Astrocyte (in vitro differentiated cells and primary cell): Measurements from ENCODE around the gene CCL8. TPM values are rescaled to one million over a fixed set of nuclear protein-coding genes. Genes with fewer than 3 reads are reported as not detected.

Experiments
- DNase-seq: peaks from one replicate; pipeline ENCODE4 v3.0.0-alpha.2; 2010; ENCODE audit warnings: low read depth
- FAIRE-seq: peaks from 2 replicates; lab custom pipeline; 2011; peaks lifted over from hg19 to GRCh38; lab: Jason Lieb, UNC
- H2AFZ ChIP-seq: 2 replicates; pipeline ENCODE4 v1.6.0; 2012; ENCODE audit warnings: low read depth, low read length, inconsistent platforms
- H3K27ac ChIP-seq: 2 replicates; pipeline ENCODE4 v1.5.1; 2011; ENCODE audit warnings: low read depth, low read length, inconsistent platforms
- H3K27me3 ChIP-seq: 2 replicates; pipeline ENCODE4 v1.6.0; 2011; ENCODE audit warnings: low read length, inconsistent platforms; ENCODE audit not compliant: insufficient read depth
- H3K36me3 ChIP-seq: 2 replicates; pipeline ENCODE4 v1.5.1; 2011; ENCODE audit warnings: low read length, inconsistent platforms; ENCODE audit not compliant: insufficient read depth
- H3K4me1 ChIP-seq: 2 replicates; pipeline ENCODE4 v1.5.1; 2011; ENCODE audit warnings: low read length, inconsistent platforms; ENCODE audit not compliant: insufficient read depth
- H3K4me2 ChIP-seq: 2 replicates; pipeline ENCODE4 v1.6.0; 2012; ENCODE audit warnings: low read length, inconsistent platforms
- H3K4me3 ChIP-seq: 2 replicates; pipeline ENCODE4 v1.5.1; 2011; ENCODE audit warnings: low read depth, mild to moderate bottlenecking, low read length, inconsistent platforms; ENCODE audit not compliant: insufficient read depth
- H3K79me2 ChIP-seq: 2 replicates; pipeline ENCODE4 v1.6.0; 2012; ENCODE audit warnings: mild to moderate bottlenecking, low read length, inconsistent platforms; ENCODE audit not compliant: insufficient read depth
- H3K9ac ChIP-seq: 2 replicates; pipeline ENCODE4 v1.6.0; 2012; ENCODE audit warnings: mild to moderate bottlenecking, low read length, inconsistent platforms
- H3K9me3 ChIP-seq: 2 replicates; pipeline ENCODE4 v1.5.1; 2012; ENCODE audit warnings: low read depth, mild to moderate bottlenecking, low read length, inconsistent platforms; ENCODE audit not compliant: insufficient read depth
- H4K20me1 ChIP-seq: 2 replicates; pipeline ENCODE4 v1.6.0; 2012; ENCODE audit warnings: low read length, inconsistent platforms; ENCODE audit not compliant: insufficient read depth
- H3K27ac Mint-ChIP-seq: one replicate; pipeline ENCODE4 v1.8.0; 2021; ENCODE audit warnings: mild to moderate bottlenecking, mixed read lengths; ENCODE audit not compliant: unreplicated experiment
- H3K27me3 Mint-ChIP-seq: one replicate; pipeline ENCODE4 v1.8.0; 2021; ENCODE audit warnings: low read depth, mixed read lengths; ENCODE audit not compliant: unreplicated experiment
- H3K36me3 Mint-ChIP-seq: one replicate; pipeline ENCODE4 v1.8.0; 2021; ENCODE audit warnings: low read depth, mixed read lengths; ENCODE audit not compliant: unreplicated experiment
- H3K4me1 Mint-ChIP-seq: one replicate; pipeline ENCODE4 v1.8.0; 2021; ENCODE audit warnings: low read depth, mixed read lengths; ENCODE audit not compliant: unreplicated experiment
- H3K4me3 Mint-ChIP-seq: one replicate; pipeline ENCODE4 v1.8.0; 2021; ENCODE audit warnings: mild to moderate bottlenecking, moderate library complexity, mixed read lengths; ENCODE audit not compliant: unreplicated experiment
- H3K9me3 Mint-ChIP-seq: one replicate; pipeline ENCODE4 v1.8.0; 2021; ENCODE audit warnings: mild to moderate bottlenecking, mixed read lengths; ENCODE audit not compliant: unreplicated experiment
- EZH2 ChIP-seq: IDR thresholded peaks from 2 replicates; pipeline ENCODE4 v1.6.1; 2012; ENCODE audit warnings: mild to moderate bottlenecking, low read length, inconsistent platforms; ENCODE audit not compliant: insufficient read depth
- total RNA-seq: library from RNA; stranded (reverse); gene quantifications from 2 replicates; pipeline ENCODE4 v1.2.1, GENCODE V29; 2021
- TF ChIP-seq, protein P1 (sequence below): IDR thresholded peaks from 2 replicates; pipeline ENCODE4 v1.5.1; 2011; ENCODE audit warnings: low read depth, mild to moderate bottlenecking, inconsistent platforms, low read length, moderate library complexity; ENCODE audit not compliant: insufficient read depth

Gene CCL8
- total RNA-seq, 1 donor from 2014 or later = not detected

DNA sequence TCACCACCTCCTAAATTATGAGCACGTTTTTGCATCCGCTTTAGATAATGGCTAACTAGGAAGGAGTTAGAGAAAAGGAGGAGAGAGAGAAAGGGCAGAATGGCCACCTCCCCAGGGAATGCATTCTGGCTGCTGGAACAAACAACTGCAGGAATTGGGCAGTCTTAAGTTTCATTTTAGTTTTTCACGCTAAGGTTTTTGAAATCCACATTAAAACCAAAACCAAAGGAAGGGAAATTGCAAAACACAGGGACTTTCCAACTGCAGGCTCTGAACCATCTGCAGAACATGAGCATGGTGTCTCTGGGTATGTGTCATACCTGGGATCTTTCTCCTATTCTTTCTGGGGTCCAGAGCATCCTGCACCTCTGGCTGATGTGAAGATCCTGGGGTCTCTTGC, 12.1 kb upstream of the CCL8 start:
- Histone ChIP-seq H3K79me2 (no peaks in the 10 kb centered on the region), H4K20me1 (no peaks in the 10 kb centered on the region), H3K4me3 (no peak overlapping the region), H3K4me1 (peaks cover 6% of the 10 kb centered on the region), H3K9ac (no peak overlapping the region), H3K36me3 (no peaks in the 10 kb centered on the region), H3K27me3 (no peaks in the 10 kb centered on the region), H3K9me3 (no peaks in the 10 kb centered on the region), H2AFZ (no peak overlapping the region), H3K27ac (no peak overlapping the region), H3K4me2 (no peak overlapping the region)
- Mint-ChIP-seq H3K4me3 (no peak overlapping the region), H3K4me1 (peaks cover 1% of the 10 kb centered on the region), H3K27ac (no peak overlapping the region), H3K36me3 (no peaks in the 10 kb centered on the region), H3K27me3 (peaks cover 11% of the 10 kb centered on the region), H3K9me3 (no peaks in the 10 kb centered on the region)
- no peak for FAIRE-seq
- TF ChIP-seq, protein P1, sequence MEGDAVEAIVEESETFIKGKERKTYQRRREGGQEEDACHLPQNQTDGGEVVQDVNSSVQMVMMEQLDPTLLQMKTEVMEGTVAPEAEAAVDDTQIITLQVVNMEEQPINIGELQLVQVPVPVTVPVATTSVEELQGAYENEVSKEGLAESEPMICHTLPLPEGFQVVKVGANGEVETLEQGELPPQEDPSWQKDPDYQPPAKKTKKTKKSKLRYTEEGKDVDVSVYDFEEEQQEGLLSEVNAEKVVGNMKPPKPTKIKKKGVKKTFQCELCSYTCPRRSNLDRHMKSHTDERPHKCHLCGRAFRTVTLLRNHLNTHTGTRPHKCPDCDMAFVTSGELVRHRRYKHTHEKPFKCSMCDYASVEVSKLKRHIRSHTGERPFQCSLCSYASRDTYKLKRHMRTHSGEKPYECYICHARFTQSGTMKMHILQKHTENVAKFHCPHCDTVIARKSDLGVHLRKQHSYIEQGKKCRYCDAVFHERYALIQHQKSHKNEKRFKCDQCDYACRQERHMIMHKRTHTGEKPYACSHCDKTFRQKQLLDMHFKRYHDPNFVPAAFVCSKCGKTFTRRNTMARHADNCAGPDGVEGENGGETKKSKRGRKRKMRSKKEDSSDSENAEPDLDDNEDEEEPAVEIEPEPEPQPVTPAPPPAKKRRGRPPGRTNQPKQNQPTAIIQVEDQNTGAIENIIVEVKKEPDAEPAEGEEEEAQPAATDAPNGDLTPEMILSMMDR = no peak
- no peak for TF ChIP-seq EZH2
- no peak for DNase-seq

DNA sequence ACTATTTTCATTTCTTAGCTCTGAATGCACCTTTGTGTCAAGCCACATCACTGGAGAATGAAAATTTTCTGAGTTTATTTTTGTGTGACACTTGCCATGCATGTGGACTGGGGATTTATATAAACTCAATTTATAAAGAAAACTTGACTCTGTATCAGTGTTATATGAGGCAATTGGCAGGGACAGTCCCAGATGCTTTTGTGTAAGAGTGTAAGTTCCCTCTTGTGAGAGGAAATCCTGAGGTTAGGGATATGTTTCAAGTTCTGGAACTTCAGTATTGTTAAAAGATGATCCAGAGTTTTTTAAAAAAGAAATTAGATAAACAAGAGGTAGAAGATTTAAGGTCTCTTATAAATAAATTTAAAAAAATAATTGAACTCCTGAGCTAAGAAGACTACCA, 10.9 kb upstream of the CCL8 start:
- Histone ChIP-seq H3K9me3 (no peaks in the 10 kb centered on the region), H4K20me1 (no peaks in the 10 kb centered on the region), H3K27me3 (peaks cover 6% of the 10 kb centered on the region), H2AFZ (no peak overlapping the region), H3K79me2 (no peaks in the 10 kb centered on the region), H3K27ac (no peak overlapping the region), H3K9ac (no peak overlapping the region), H3K4me1 (peaks cover 6% of the 10 kb centered on the region), H3K4me3 (no peak overlapping the region), H3K4me2 (no peak overlapping the region), H3K36me3 (no peaks in the 10 kb centered on the region)
- H3K27ac Mint-ChIP-seq = no peak overlapping the region
- TF ChIP-seq, protein P1 = no peak
- TF ChIP-seq EZH2 = no peak
- DNase-seq (no peak), FAIRE-seq (no peak)
- no peaks in the 10 kb centered on the region for H3K9me3 Mint-ChIP-seq
- H3K27me3 Mint-ChIP-seq = peaks cover 17% of the 10 kb centered on the region
- no peak overlapping the region for H3K4me3 Mint-ChIP-seq
- H3K4me1 Mint-ChIP-seq = no peaks in the 10 kb centered on the region
- no peaks in the 10 kb centered on the region for H3K36me3 Mint-ChIP-seq

DNA sequence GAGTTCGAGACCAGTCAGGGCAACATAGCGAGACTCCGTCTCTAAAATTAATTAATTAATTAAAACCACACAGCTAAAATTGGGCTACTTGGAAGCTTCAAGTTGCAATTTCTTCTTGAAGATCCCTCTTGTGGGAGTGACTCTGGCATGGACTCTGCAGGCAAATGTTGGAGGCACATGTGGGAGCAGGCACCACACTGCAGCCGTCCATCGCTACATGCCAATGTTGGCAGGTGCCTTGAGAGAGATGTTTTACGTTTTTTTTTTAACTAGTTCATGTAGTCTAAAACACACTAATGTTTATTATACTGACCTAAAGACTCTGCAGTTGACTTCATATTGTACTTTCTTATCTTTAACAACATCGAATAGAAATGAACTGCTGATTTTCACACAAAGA, 7.9 kb upstream of the CCL8 start:
- Histone ChIP-seq H3K27ac (no peak overlapping the region), H3K79me2 (no peaks in the 10 kb centered on the region), H2AFZ (no peak overlapping the region), H3K4me2 (no peak overlapping the region), H3K9ac (no peak overlapping the region), H3K9me3 (no peaks in the 10 kb centered on the region), H3K36me3 (no peaks in the 10 kb centered on the region), H3K4me3 (no peak overlapping the region), H3K27me3 (peaks cover 6% of the 10 kb centered on the region), H4K20me1 (no peaks in the 10 kb centered on the region), H3K4me1 (peaks cover 1% of the 10 kb centered on the region)
- Mint-ChIP-seq H3K4me1 (no peaks in the 10 kb centered on the region), H3K36me3 (no peaks in the 10 kb centered on the region), H3K27ac (no peak overlapping the region), H3K27me3 (peaks cover 20% of the 10 kb centered on the region), H3K9me3 (no peaks in the 10 kb centered on the region), H3K4me3 (no peak overlapping the region)
- TF ChIP-seq, protein P1 = no peak
- DNase-seq = no peak
- no peak for FAIRE-seq
